ENCODE measurements around the gene SETBP1.

The SETBP1 gene

DNA sequence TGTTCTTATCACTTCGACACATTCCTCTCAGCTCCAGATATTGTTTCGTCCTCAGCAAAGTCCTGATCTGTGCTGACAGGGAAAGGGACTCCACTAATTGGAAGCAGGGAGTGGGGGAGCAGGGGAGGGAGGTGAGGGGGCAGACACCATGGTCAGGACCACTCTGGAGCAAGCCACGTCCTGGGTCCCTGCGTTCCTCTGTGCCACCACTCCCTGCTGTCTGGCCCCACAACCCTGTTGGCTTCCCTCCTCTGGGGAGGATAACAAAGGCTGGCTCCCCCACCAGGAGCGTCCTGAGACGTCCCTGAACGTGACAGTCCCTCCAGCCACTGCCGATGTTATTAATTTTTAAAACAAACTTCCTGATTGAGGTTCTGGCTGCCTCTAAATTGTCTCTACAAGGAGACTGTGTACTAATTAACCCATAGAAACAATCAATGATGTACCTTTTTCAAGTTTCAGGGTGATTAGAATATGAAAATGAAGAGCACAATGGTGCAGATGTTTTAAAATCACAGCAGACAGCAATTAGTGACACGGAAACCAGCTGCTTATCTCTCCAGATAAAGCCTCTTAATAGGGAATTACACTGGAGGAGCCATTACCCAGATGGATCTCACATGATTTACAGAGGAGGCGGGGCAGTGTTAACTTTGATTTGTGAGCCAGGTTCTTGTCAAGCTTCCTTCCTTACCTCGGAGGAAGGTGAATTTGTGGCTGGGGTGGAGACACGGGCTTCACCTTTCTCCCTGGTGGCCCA lies 257.5 kb downstream of the SETBP1 start:
- DNase-seq (ENCODE audit: low spot score) = no peak

GRCh38 chr18:44938720-44939665 lies 258.3 kb downstream of the SETBP1 start:
- no peak for DNase-seq (ENCODE audit: low spot score)

DNA sequence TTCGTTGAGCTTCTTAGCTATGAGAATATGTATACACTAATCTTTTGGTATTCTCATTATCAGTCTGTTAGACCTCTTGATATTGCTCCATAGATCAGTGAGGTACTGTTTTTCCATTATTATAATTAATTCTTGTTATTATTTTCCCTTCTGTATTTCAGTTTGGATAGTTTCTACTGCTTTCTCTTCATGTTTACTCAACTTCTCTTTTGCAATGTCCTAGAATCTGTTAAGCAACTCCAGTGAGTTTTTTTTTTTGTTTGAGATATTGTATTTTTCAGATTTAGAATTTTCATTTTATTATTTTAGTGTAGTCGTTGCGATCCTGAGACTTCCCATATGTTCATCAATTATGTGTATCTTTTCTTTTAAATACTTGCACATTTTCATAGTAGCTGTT lies 260.8 kb downstream of the SETBP1 start:
- no peak for DNase-seq (ENCODE audit: low spot score)

- DNase-seq (ENCODE audit: low spot score) = no peak
Measured at GRCh38 chr18:44942073-44942472, 261.4 kb downstream of the SETBP1 start.

GRCh38 chr18:44943311-44943881 lies 262.7 kb downstream of the SETBP1 start:
- peak; percentile 58 for DNase-seq (ENCODE audit: low spot score)

GRCh38 chr18:44944461-44944860 lies 263.8 kb downstream of the SETBP1 start:
- no peak for DNase-seq (ENCODE audit: low spot score)

GRCh38 chr18:44945888-44946401 lies 265.3 kb downstream of the SETBP1 start:
- DNase-seq (ENCODE audit: low spot score) = no peak

GRCh38 chr18:44946529-44947113 lies 265.9 kb downstream of the SETBP1 start:
- DNase-seq (ENCODE audit: low spot score) = no peak

- no peak for DNase-seq (ENCODE audit: low spot score)
Measured at GRCh38 chr18:44949967-44950366, 269.3 kb downstream of the SETBP1 start.

DNA sequence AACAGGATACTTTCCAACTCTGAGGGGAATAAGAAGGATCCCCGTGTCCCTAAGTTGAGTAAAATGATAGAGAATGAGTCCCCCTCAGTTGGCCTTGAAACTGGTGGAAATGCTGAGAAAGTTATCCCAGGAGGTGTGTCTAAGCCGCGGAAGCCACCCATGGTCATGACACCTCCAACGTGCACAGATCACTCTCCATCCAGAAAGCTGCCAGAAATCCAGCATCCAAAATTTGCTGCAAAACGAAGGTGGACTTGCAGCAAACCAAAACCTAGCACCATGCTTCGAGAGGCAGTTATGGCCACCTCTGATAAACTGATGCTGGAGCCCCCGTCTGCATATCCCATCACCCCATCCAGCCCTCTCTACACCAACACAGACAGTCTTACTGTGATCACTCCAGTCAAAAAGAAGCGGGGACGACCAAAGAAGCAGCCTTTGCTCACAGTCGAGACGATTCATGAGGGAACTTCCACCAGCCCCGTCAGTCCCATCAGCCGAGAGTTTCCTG lies 270.1 kb downstream of the SETBP1 start:
- no peak for DNase-seq (ENCODE audit: low spot score)

DNA sequence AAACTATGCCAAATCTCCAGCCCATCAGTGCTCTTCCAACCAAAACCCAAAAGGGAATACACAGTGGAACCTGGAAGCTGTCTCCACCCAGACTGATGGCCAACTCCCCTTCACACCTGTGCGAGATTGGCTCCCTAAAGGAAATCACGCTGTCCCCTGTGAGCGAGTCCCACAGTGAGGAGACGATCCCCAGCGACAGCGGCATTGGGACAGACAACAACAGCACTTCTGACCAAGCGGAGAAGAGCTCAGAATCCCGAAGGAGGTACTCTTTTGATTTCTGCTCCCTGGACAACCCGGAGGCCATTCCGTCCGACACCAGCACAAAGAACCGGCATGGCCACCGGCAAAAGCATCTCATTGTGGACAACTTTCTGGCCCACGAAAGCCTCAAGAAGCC lies 271.1 kb downstream of the SETBP1 start:
- no peak for DNase-seq (ENCODE audit: low spot score)

DNA sequence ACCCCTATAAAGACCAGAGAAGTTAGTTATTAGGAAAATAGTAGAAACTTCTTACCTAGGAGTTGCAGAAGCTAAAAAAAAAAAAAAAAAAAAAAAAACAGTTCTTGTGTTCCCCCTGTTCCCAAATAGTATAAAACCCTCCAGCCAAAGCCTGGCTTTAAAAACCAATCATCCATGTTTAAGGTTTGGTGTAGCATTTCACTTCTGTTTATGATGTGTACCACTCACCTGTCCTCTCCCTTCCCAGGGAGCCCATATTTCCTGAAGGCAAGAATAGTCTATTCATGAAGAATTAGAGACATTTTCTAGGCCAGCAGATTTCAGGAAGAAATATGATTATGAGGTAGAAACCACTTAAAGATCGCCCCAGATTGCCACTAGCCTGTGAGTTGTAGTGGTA lies 273.6 kb downstream of the SETBP1 start:
- no peak for DNase-seq (ENCODE audit: low spot score)

- DNase-seq (ENCODE audit: low spot score) = no peak
Measured at GRCh38 chr18:44955825-44956224, 275.1 kb downstream of the SETBP1 start.

GRCh38 chr18:44957025-44957424 lies 276.3 kb downstream of the SETBP1 start:
- DNase-seq (ENCODE audit: low spot score) = no peak

- no peak for DNase-seq (ENCODE audit: low spot score)
Measured at GRCh38 chr18:44957461-44957860, 276.8 kb downstream of the SETBP1 start.

GRCh38 chr18:44958040-44958439 lies 277.4 kb downstream of the SETBP1 start:
- no peak for DNase-seq (ENCODE audit: low spot score)

DNA sequence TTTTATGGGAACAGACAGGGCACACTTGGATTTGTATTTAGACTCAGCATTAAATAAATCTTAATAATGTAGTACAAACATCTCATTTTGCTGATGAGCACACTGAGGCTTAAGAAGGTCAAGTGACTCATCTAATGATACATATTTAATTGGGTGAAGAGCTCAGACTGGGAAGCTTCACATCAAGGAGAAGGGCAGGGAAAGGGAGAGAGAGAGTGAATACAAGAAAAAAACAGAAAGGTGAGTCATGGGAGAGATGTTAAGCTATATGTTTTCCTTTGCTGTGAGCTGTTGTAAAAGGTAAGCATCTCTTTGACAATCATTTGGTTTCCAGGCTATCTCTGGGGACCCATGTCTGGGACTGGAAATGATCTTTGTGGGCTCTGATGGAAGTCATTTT lies 277.8 kb downstream of the SETBP1 start:
- no peak for DNase-seq (ENCODE audit: low spot score)

- no peak for DNase-seq (ENCODE audit: low spot score)
Measured at GRCh38 chr18:44959013-44959412, 278.3 kb downstream of the SETBP1 start.

DNA sequence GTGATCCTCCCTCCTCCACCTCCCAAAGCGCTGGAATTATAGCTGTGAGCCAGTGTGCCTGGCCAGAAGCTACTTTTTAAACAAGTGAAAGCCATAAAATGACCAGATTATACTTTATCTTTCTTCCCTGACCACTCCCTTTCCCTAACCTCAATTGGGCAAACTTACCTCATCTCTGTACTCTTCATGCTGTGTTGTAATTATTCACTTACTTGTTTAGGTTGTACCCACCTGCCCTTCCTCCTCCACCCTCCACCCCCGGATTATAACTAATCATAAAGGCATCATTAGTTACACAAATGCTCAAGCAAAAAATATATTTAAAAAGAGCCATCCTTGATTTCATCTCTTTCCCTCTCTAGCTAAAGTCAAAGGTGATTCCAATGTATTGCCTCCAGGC lies 279.9 kb downstream of the SETBP1 start:
- DNase-seq (ENCODE audit: low spot score) = no peak

GRCh38 chr18:44961288-44961995 lies 280.8 kb downstream of the SETBP1 start:
- DNase-seq (ENCODE audit: low spot score) = no peak

GRCh38 chr18:44967599-44967998 lies 286.9 kb downstream of the SETBP1 start:
- no peak for DNase-seq (ENCODE audit: low spot score)
